Activated CD8-positive, alpha-beta memory T cell treated with anti-CD3 and anti-CD28 coated beads for 1 hour (primary cell): ENCODE data around the gene UBASH3A.

Experiments
- DNase-seq, 2 donors: peaks; one replicate each; pipeline ENCODE4 v3.0.0-alpha.2; 2020; ENCODE audit warnings: low read depth in 1 of 2; ENCODE audit errors: extremely low read depth in 1 of 2

Gene UBASH3A

GRCh38 chr21:42373908-42374455, 29.7 kb upstream of the UBASH3A start:
- DNase-seq = no peak

DNA sequence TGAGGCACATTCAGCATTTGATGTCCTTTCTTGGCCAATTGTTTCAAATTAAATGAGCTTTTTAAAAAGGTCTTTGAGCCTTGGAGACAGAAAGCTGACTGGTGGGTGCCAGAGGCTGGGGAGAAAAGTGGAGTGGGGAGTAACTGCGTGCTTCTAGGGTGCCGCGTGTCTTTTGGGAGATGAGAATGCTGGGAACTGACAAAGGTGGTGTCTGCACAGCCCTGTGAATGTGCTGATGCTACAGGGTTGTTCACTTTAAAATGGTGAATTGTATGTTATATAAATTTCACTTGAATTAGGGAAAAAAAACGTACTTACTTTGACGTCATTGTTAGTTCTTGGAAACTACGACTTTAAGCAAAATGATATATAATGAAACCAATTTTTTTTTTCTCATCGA, 29.2 kb upstream of the UBASH3A start:
- DNase-seq = no peak

DNA sequence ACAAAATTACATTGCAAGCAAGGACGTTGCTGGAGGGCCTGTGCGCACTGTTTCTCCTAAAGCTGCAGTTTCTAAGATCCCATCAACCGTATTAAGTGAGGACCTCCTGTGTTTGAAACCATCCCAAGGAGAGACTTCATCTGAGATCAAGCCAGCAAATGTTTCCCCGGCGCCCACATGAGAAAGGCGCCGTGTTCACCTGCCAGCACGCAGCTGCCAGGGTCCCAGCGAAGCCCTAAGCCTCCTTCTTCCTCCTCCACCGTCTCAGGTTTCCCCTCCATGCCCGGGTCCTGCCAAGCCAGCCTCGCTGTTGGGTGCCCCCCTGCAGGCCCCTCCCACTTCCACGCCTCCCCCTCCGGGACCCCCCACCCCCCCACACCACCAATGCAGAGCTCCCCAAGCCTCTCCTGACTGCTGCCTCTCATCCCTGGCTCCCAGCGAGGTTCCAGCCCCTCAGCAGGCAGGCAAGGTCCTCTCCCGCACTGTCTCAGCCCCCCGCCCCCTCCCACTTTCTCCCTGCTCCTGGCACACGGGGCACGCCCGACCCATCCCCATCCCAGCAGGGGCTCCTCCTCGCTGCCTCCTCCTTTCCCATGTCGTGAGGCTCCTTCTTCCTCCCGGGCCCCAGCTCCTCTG, 28.7 kb upstream of the UBASH3A start:
- no peak for DNase-seq

DNA sequence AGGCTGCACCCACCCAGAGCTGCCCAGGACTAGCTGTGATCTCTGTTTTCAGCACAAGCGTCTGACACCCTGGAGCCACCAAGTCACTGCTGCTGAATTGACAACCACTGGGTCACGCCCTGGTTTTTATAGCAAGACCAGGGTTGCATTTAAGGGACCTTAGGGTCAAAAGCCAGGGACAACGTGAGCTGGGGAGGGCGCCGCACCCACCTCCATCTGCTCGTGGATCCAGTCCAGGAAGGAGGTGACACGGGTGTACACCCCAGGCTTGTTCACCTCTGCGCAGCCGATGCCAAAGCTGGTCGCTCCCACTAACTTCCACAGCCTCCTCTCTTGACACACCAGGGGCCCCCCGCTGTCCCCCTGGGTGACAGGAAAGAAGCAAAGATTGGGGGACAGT, 28.2 kb upstream of the UBASH3A start:
- no peak for DNase-seq

- DNase-seq = no peak
These were observed 27.8 kb upstream of the UBASH3A start for GRCh38 chr21:42375966-42376337.

DNA sequence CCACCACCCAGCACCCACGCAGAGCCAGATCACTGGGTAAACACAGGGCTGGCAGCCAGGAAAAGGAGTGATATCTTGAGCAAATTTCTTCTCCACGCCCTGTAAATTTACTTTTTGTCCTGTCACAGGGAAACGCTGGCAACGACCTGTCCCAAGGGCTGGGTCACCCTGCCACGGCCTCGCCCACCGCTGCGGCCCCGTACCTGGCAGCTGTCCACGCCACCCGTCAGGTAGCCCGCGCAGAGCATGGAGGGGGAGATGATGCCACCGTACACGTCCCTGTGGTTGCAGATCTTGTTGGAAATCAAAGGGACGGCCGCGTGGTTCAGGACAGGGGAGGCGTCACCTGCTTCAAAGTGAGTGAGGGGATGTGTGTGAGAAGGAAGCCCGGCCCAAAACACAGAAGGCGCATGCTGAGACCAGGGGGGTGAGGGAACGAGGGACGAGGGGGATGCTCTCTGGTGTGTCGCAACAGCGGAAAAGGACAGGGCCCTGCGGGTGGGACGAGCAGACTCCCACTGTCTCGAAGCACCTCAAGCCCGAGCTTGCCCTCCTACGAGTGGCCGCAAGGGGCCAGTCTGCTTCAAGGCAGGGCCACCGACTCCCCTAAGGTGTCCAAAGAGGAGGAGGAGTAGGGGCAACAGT, 27.2 kb upstream of the UBASH3A start:
- DNase-seq = no peak

GRCh38 chr21:42377211-42377950, 26.3 kb upstream of the UBASH3A start:
- no peak for DNase-seq

GRCh38 chr21:42377951-42378340, 25.8 kb upstream of the UBASH3A start:
- DNase-seq = no peak

GRCh38 chr21:42378418-42378817, 25.3 kb upstream of the UBASH3A start:
- DNase-seq = no peak

- DNase-seq = no peak
These were observed 24.1 kb upstream of the UBASH3A start for GRCh38 chr21:42379426-42380215.

- DNase-seq = no peak
These were observed 22.2 kb upstream of the UBASH3A start for GRCh38 chr21:42381347-42381984.

DNA sequence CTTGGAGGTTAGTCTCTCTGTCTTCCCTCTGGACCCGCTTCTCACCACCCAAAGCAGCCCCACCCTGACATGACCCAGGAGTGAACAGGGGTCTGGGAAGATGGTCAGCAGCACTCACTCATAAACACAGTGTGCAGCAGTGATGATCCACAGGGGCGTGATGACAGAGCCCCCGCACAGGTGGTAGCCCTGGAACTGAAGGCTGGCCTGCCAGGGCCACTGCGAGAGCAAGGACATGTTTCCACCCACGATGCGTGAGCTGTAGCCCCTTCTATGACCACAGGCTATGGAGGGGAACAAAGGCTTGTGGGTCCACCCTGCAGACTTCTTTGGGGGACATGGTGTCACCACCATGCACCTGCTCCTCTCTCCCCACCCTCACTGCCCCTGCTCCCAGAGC, 20.8 kb upstream of the UBASH3A start:
- no peak for DNase-seq

DNA sequence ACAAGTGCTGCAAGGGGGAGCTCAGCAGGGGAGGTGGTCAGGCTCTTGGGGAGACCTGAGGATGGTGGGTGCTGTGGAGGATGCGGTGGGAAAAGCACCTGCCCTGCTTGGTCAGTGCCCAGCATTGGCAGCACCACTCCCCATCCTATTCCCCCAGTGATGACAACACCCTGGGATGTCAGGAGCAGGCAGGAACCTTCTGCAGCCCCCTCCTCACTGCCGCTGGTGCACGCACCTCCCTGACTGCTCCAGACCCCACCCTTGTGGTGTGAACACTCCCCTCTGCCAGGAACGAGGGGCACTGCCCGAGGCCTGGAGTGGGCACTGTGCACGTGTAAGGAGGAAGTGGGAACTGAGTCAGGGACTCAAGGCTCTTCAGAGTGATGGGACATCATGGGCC, 20.4 kb upstream of the UBASH3A start:
- no peak for DNase-seq

DNA sequence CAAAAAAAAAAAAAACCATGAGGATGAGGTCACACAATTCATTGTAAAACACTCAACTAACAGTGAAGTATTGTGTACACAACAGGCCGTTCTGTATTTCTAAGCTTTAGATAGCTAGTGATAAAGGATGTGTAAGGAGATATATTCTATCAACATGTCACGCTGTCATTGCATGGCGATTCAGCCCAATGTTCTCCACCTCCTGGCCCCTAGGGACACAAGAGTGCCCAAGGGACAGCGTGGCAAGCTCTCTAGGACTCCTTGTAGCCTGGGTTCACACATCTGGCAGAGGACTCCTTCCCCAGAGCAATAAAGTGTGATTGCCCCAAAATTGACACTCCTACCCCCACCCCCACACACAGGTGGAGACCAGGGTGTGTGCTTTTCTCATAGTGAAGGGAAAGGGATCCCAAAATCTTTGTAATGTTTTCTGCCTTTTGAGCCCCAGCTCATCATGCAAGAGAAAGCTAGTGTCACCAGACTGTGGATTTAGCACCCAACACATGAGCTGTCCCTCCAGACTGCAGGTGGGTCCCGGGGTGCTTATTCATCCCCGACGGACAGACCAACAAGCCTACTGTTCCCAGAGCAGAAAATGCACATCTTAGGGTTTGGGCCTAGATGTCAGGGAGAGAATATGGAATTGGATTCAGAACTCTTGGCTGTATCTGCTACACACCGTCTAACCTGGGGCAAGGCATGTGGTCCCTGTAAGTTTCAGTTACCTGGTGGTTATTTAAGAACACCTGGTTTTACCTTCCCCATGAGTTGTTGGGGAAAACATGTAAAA, 19.4 kb upstream of the UBASH3A start:
- no peak for DNase-seq

- DNase-seq = no peak
These were observed 18.7 kb upstream of the UBASH3A start for GRCh38 chr21:42384989-42385388.

- DNase-seq = no peak
These were observed 18.1 kb upstream of the UBASH3A start for GRCh38 chr21:42385619-42386018.

DNA sequence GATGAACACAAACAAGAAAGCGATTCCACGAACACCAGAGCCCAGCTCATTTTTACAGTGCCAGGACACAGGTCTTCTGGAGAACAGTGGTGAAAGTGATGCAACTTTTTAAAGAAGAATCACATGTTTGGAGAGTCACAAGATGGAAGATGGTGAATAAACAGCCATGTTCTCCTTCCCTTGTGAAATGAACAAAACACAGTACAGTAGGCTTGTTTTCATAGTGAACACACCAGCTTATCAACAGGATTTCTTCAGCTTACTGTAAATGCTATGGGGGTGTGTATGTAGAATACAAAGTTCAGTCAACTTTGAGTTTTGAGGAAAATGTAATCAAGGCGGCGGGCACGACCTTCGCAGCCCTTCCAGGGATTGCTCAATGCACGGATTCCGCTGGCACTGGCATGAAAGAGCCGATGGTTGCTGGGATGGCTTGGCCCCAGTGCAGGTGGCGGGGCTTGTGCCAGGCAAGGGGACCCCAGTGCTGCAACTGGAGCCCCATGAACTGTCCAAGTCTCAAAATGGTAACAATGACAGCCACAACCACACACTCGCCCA, 17.6 kb upstream of the UBASH3A start:
- DNase-seq = no peak

DNA sequence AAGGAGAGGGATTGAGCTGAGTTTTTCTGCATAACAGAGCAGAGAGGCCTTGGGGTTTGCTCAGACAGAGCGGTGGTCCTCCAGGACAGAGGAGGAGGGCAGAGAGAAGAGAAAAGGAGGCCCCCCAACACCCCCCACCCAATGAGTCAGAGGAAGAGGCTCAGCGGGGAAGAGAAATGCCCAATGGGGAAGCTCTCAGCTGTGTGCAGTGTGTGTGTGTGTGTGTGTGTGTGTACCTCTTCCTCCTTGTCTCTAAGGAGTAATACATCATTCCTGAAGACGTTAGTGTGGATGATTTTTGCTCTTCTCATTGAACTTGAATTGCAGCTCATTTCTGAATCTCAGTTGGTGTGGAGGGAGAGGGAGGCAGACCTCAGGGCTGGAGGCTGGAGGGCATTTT, 16.5 kb upstream of the UBASH3A start:
- DNase-seq = no peak

DNA sequence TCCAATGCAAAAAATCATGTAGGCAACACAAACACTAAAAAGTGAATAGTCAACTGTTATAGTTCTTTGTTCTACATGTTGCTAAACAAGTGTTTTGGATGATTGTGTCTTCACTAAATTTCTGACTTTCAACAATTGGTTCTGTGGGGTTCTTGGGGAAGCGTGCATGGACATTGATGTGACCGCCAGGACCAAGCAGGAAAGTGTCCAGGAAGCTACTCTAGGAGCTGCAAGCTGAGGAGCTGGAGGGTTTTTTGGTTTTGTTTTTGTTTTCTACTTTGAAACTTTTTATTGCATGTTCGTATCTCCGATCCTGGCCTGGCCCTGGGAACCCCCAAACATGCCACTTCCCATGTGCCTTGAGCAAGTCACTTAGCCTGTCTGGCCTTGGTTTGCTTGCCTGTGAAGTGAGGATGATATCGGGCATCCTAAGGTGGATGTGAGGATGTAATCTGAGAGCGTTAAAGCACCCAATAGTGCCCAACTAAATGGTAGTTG, 15.8 kb upstream of the UBASH3A start:
- DNase-seq = no peak
